DMS 273 (cell line): ENCODE data around the gene ZNF318.
A peak's percentile ranks its signal among the peaks of the same experiment; 100 is the strongest.
"Not testable (repeated sequence)": the region's sequence is repeated elsewhere in the genome, so short reads cannot be mapped to it uniquely, and the experiment has no call there.

Experiments
- DNase-seq: peaks from one replicate; lab custom pipeline; 2025; ENCODE audit not compliant: unreplicated experiment; lab: John Stamatoyannopoulos, UW

Gene ZNF318, protein sequence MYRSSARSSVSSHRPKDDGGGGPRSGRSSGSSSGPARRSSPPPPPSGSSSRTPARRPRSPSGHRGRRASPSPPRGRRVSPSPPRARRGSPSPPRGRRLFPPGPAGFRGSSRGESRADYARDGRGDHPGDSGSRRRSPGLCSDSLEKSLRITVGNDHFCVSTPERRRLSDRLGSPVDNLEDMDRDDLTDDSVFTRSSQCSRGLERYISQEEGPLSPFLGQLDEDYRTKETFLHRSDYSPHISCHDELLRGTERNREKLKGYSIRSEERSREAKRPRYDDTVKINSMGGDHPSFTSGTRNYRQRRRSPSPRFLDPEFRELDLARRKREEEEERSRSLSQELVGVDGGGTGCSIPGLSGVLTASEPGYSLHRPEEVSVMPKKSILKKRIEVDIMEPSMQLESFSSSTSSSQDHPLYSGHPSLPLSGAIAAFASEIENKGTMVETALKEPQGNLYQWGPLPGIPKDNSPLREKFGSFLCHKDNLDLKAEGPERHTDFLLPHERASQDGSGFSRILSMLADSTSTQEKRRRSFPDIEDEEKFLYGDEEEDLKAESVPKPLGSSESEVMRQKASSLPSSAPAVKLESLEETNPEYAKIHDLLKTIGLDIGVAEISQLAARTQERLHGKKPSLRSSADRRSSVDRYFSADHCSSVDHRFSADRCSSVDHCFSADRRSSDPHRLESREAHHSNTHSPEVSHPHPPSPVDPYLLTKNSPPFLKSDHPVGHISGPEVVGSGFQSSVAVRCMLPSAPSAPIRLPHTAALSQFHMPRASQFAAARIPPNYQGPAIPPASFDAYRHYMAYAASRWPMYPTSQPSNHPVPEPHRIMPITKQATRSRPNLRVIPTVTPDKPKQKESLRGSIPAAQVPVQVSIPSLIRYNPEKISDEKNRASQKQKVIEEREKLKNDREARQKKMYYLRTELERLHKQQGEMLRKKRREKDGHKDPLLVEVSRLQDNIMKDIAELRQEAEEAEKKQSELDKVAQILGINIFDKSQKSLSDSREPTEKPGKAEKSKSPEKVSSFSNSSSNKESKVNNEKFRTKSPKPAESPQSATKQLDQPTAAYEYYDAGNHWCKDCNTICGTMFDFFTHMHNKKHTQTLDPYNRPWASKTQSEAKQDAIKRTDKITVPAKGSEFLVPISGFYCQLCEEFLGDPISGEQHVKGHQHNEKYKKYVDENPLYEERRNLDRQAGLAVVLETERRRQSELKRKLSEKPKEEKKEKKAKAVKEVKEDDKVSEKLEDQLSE (N-terminal part only)

DNA sequence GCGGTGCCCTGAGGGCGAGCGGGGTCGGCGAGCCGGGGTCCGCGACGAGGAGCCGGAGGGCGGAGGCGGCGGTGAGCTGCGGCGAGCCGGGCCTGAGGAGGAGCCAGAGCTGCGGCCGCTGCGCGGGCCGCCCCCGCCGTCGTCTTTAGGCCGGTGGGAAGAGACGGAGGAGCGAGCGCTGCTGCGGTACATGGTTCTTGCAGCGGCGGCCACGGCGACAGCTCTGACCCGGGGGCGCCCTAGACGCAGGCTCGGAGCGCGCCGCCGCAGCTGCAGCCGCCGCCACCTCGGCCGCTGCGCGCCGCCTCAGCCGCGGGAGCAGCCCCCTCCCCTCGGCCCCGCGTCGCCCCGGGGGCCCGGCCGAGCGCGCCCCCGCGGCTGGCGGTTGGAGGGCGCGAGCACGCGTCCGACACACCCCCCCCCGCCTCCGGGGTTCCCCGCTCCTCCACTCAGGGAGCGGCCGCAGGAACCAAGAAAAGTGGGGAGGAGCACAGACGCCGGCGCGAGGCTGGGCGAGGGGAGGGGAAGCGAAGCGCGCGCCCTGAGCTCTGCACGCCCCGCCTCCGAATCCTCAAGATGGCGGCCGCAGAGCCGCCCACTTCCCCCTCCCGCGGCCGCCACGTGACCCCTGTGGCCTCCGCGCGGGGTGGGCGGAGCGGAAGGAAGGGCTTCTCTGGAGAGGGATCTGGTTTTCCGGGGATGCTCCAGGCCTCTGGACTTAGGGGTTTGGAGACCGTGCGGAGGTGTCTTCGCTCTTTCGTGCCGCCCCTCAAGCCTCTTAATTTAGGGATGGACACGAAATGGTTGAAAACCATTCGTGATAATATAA lies at the start of gene ZNF318:
Gene ZNF318, minus strand, starts transcription at position 474 of the 829 bp plus-strand sequence. Its CDS starts 282 bp downstream, at position 192.
- DNase-seq: peak; percentile 99

DNA sequence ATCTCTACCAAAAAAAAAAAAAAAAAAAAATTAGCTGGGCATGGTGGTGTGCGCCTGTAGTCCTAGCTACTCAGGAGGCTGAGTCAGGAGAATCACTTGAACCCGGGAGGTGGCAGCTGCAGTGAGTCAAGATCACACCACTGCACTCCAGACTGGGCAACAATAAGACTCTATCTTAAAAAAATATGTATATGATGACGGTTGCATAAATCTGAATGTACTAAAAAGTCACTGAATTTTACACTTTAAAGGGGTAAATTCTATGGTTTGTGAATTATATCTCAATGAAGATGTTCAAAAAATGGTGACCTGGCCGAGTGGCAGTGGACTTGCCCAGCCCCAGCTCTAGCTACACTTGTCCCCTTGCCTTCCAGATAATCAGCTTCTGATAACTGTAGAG lies 47.5 kb upstream of the ZNF318 start:
- no peak for DNase-seq

DNA sequence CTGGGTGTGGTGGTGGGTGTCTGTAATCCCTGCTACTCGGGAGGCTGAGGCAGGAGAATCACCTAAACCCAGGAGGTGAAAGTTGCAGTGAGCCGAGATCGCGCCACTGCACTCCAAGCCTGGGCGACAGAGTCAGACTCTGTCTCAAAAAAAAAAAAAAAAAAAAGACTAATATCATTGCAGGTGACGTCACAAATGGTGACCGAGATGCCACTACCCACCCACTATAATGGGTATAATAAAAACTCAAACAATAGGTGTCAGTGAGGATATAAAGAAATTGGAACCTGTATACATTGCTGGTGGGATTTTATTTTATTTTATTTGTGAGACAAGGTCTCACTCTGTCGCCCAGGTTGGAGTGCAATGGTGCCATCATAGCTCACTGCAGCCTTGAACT lies 45.8 kb upstream of the ZNF318 start:
- not testable (repeated sequence) for DNase-seq

DNA sequence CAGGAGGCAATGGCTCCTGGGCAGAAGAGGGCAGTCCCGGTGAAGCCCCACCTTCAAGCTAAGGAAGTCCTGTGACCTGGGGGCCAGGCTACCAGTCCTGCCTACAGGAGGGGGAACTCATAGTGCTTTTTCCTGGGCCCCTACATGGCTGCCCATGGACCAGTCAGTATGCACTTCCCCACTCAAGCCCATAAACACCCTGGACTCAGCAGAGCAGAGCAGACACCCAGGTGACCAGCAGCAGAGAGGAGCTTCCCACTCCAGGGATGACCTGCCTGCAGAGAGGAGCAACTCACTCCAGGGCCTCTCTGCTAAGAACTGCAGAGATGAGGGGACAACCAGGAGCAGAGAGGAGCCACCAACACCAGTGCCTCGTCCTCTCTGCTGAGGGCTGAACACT lies 43.6 kb upstream of the ZNF318 start:
- no peak for DNase-seq

DNA sequence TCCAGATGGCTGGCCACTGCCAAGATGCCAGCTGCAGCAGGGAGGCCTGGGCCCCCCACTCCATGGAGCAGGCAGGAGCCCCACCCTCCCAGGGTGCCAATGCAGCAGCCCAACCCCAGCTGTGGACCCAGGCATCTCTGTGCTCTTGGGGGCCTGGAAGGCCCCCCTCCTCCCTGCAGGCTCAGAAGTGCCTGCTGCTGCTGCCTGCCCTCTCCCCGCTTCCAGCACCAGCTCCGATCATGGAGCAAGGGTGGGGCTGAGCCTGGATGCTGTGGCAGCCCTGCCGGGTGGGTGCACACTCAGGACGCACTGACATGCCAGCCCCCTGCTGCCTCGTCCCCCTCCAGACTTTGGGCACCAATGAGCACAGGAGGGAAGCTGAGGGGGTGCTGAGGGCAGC lies 43.1 kb upstream of the ZNF318 start:
- DNase-seq: no peak

DNA sequence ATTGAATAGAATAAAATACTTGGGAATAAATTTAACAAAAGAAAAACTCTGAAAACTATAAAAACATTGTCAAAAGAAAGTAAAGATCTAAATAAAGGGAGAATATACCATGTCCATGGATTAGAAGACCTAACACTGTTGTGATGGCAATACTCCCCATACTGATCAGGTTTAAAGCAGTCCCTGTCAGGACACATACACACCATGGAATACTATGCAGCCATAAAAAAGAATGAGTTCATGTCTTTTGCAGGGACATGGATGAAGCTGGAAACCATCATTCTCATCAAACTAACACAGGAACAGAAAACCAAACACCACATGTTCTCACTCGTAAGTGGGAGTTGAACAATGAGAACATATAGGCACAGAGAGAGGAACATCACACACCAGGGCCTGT lies 41.3 kb upstream of the ZNF318 start:
- not testable (repeated sequence) for DNase-seq

DNA sequence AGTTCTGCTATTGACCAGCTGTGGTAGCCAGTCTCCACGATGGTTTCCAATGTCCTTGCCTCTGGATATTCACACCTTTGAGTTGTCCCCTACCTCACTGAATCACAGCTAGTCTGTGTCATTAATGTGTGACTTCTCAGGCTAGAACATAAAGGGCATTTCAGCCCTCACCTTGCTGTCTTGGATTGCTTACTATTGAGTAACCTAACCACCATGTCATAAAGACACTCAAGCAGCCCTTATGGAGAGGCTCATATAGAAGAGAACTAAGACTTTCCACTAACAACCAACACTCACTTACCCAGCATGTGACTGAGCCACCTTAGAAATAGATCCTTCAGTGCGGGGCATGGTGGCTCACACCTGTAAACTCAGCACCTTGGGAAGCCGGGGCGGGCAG lies 38.8 kb upstream of the ZNF318 start:
- DNase-seq: no peak

DNA sequence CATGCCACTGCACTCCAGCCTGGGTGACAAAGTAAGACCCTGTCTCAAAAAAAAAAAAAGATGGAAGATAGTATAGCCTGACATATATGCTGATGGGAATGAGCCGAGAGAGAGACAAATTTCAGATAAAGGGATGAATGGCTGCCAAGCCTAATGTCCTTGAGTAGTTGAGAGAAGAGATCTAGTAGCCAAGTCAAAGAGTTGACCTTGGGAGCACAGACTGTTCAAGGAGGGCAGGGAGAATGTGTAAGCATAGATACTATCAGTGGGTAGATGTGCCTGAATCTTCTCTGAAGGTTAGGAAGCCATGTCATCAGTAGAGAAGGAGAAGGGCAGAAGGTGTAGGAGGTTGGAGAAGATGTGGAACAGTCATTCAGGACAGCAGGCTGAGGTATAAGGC lies 37.8 kb upstream of the ZNF318 start:
- DNase-seq: no peak

DNA sequence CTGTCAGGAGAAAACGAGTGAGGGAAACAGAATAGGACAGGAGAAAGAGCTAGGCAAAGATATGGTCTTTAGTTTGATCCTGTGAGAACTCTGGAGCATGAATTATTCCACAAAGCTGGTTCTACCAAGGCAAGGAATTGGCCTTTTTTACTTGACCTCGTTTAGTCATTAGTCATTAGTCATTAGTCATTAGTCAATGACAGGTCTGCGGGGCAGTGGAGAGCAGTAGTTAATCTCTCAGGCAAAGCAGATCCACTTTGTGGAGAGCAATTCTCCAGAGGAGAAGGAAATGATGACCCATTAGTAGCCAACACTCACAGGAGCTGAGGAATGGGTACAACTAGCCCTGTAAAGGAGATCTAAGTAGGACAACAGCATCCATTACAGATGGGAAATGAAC lies 35.9 kb upstream of the ZNF318 start:
- DNase-seq: no peak

DNA sequence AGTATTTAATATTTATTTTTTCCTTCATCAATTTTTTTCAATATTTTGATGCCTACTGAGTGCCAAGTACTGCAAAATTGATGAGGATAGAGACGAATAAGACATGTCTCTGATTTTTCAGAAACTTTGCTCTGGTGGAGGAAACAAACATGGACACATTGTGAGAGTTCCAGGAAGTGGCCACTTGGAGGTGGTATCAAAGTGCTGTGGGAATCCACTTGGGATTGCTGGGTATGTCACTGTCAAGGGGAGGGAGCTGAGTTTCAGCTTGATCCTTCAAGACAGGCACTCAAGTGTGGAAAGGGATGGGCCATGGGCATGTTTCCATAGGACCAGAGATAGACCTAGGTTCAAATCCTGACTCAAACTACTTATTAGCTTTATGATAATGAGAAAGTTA lies 33.4 kb upstream of the ZNF318 start:
- DNase-seq: no peak

DNA sequence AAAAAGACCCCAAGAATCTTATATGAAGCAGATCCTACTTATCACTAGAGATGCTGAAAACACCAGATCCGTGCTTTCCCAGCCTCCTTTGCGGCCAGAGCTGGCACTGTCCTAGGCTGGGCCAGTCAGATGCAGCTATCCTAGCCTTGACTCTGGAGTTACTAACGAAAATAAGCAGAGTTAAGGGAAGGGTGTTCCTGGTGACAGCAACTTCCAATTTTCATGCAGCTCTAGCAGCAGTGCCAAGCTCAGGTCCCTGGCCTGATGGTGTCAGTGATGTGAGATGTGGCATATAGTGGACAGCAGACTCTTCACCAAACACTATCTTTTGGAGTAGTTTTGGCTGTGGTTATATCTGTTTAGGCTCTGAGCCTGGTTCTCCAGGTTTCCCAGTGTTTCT lies 32.3 kb upstream of the ZNF318 start:
- no peak for DNase-seq

DNA sequence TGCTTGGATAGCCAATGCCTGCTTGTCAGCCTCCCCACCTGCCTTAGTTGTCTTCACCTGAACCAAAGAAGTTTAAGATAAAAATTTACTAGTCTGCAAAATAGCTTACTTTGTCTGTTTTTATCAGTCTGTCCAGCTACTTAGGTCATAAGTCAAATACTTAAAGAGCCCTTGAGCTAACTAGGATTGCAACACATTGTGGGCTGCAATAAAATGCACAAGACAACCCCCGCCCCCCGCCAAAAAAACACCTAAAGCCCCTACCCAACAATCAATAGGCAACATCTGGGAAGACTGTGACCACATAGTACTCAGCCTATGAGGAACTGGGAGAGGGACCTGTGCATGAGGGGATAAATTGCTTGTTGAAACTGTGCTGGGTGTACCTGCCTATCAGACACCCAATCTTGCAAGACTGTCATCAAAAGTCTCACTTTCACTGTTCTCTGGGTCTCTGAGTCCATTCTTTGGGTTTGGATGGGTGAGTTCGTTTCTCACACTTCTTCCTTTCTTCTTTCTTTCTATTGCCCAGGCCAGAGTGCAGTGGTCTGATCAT lies 30.6 kb upstream of the ZNF318 start:
- no peak for DNase-seq

DNA sequence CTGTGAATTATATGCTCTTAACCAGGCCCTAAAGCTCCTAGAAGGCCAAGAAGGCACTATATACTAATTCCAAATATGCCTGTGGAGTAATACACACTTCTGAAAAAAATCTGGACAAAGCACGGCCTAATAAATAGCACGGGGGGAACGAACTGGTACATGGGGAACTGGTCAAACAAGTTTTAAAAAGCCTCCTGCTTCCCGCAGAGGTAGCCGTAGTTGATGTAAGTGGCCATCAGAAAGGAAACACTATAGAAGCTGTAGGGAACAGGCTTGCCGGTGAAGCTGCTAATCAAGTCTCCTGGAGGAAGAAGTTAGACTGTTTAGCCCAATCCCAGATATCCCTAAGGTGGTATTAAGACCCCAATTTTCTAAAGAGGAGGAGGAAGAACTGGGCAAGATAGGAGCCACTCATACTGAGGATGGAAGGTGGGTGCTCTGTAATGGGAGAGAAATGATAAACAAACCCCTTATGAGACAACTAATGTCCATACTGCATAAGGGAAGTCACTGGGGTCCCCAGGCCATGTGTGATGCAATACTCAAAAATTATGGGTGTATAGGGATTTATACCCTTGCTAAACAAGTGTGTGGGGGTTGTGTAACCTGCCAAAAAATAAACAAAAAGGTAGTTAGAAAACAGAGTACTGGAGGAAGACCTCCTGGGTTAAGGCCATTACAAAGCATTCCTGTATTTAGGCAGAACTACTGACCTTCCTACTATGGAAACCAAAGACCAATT lies 27.1 kb upstream of the ZNF318 start:
- DNase-seq: no peak

DNA sequence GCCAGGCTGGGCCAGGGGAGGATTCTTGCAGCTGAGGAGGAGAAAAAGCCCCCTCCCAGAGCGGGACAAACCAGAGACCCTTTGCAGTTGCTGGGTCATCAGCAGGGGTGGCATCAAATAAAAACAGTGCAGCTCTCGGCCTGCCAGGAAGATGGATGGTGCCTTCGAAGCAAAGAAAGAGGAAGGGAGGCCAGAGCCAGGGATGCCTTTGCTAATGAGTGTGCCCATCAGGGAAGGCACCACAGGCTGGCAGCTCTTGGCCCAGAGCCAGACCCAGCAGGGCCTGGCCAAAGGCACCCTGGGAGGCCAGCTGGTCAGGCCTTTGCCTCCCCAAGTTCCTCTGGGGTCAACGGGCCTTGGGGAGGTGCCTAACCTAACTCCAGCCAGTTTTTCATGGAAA lies 26.3 kb upstream of the ZNF318 start:
- DNase-seq: peak; percentile 45

DNA sequence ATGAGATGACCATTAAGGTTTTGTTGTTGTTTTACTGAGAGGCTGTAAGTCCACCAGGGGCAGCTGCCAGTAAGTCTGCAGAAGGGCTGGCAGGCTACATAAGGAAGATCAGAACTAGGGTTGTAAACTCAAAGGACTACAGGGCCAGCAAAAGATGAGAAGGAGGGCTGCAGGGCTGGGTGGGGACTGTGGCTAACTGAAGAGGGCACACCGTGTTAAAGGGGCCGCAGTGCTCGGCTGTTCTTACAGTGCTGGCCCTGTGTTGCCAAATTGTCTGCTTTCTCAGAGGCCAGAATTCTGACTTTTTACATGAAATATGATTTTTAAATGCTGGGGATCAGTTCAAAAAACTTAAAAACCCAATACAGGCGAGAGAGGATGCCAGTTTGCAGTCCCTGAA lies 25.5 kb upstream of the ZNF318 start:
- DNase-seq: no peak

DNA sequence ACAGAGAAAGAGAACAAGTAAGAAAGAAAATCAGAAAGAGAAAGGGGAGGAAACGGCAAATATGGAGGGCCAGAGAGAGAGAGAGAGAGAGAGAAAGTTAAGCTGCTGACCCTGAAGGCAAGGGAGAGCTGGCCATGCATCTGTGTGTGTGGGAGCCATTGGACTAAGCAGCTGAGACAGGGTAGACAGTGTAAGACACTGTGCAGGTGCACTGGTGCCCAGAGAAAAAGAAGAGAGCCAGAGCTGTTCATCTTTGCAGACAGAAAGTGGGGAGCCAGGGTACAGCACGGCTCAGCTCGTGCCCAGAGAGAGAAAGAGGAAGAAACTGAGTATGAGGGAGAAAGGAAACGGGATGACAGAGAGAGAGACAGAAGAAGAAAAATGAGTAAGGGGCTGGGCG lies 24.2 kb upstream of the ZNF318 start:
- no peak for DNase-seq

DNA sequence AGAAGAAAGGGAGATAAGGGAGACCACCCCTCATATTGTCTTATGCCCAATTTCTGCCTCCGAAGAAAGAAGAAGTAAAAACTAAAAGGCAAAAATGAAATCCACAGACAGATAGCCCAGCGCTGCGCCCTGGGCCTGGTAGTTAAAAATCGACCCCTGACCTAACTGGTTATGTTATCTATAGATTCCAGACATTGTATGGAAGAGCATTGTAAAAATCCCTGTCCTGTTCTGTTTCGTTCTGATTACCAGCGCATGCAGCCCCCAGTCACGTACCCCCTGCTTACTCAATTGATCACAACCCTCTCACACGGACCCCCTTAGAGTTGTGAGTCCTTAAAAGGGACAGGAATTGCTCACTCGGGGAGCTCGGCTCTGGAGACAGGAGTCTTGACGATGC lies 23.7 kb upstream of the ZNF318 start:
- DNase-seq: not testable (repeated sequence)

DNA sequence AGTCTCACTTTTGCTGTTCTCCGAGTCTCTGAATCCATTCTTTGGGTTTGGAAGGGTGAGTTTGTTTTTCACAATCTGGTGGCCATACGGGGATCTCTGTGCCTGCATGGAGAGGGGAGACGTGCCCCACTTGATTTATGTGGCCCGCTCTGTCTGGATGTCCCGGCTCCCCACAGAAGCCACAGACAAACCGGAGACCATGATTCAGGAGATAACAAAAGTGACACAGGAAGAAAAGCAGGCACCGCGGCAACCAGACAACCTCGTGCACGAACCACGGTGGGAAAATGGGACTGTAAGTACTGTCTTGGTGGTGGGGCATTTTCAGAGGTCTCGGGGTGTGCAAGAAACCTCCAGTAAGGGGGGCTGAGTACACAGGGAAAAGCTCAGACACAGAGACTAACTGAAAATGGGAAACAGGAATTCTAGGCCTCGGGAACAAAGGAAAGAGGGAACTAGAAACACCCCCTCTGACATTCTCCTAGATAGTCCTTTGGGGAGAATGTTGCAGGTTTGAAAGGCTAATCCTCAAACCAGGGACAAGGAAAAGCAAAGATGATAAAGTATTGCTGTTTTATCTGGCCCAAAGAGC lies 22.1 kb upstream of the ZNF318 start:
- no peak for DNase-seq

DNA sequence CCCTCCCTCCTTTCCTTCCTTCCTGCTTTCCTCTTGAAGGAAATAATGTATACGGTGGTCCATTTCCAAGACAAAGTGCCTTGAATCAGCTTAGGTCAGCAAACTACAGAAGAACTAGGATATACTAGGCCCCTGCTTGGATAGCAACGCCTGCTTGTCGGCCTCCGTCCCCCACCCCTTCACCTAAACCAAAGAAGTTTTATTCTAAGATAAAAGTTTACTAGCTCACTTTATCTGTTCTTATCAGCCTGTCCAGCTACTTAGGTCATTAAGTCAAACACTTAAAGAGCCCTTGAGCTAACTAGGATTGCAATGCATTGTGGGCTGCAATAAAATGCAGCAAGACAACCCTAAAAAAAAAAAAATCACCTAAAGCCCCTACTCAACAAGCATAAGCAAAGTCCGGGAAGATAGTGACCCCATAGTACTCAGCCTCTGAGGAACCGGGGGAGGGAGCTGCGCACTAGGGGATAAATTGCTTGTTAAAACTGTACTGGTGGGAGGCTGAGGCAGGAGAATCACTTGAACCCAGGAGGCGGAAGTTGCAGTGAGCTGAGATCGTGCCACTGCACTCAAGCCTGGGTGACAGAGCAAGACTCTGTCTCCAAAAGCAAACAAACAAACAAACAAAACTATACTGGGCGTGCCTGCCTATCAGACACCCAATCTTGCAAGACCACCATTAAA lies 21.4 kb upstream of the ZNF318 start:
- not testable (repeated sequence) for DNase-seq
